ENCODE results near the gene NDUFC2.
"Not testable (repeated sequence)": the region's sequence is repeated elsewhere in the genome, so short reads cannot be mapped to it uniquely, and the experiment has no call there.

The NDUFC2 gene

GRCh38 chr11:78079232-78080083, at the start of gene NDUFC2:
TSS of gene NDUFC2 (minus strand) at chr11:78079862. CDS start at chr11:78079744, 118 bp downstream.
- peak; percentile 68 for DNase-seq (ENCODE audit: low read depth)

- DNase-seq (ENCODE audit: low read depth), result no peak
Observed at GRCh38 chr11:78127403-78127802, 47.7 kb upstream of the NDUFC2 start.

GRCh38 chr11:78112582-78113275, 33.1 kb upstream of the NDUFC2 start:
- DNase-seq (ENCODE audit: low read depth), result no peak

GRCh38 chr11:78111298-78111697, 31.6 kb upstream of the NDUFC2 start:
- no peak for DNase-seq (ENCODE audit: low read depth)

- DNase-seq (ENCODE audit: low read depth), result no peak
Observed at GRCh38 chr11:78110830-78111229, 31.2 kb upstream of the NDUFC2 start.

GRCh38 chr11:78110351-78110750, 30.7 kb upstream of the NDUFC2 start:
- DNase-seq (ENCODE audit: low read depth), result no peak

- no peak for DNase-seq (ENCODE audit: low read depth)
Observed at GRCh38 chr11:78109081-78110015, 29.7 kb upstream of the NDUFC2 start.

- no peak for DNase-seq (ENCODE audit: low read depth)
Observed at GRCh38 chr11:78100676-78101472, 21.2 kb upstream of the NDUFC2 start.

GRCh38 chr11:78100261-78100660, 20.6 kb upstream of the NDUFC2 start:
- no peak for DNase-seq (ENCODE audit: low read depth)

GRCh38 chr11:78099666-78100065, 20.0 kb upstream of the NDUFC2 start:
- DNase-seq (ENCODE audit: low read depth), result no peak

- no peak for DNase-seq (ENCODE audit: low read depth)
Observed at GRCh38 chr11:78097666-78098385, 18.2 kb upstream of the NDUFC2 start.

GRCh38 chr11:78094250-78094649, 14.6 kb upstream of the NDUFC2 start:
- DNase-seq (ENCODE audit: low read depth), result no peak

GRCh38 chr11:78086521-78087074, 6.9 kb upstream of the NDUFC2 start:
- DNase-seq (ENCODE audit: low read depth), result not testable (repeated sequence)

GRCh38 chr11:78085972-78086371, 6.3 kb upstream of the NDUFC2 start:
- no peak for DNase-seq (ENCODE audit: low read depth)

GRCh38 chr11:78084506-78084905, 4.8 kb upstream of the NDUFC2 start:
- not testable (repeated sequence) for DNase-seq (ENCODE audit: low read depth)

- no peak for DNase-seq (ENCODE audit: low read depth)
Observed at GRCh38 chr11:78083021-78083420, 3.4 kb upstream of the NDUFC2 start.

- DNase-seq (ENCODE audit: low read depth), result no peak
Observed at GRCh38 chr11:78082146-78082545, 2.5 kb upstream of the NDUFC2 start.

- no peak for DNase-seq (ENCODE audit: low read depth)
Observed at GRCh38 chr11:78081583-78081982, 1.9 kb upstream of the NDUFC2 start.

- no peak for DNase-seq (ENCODE audit: low read depth)
Observed at GRCh38 chr11:78080818-78081495, 1.3 kb upstream of the NDUFC2 start.

Data from activated T-cell treated with anti-CD3 and anti-CD28 coated beads for 48 hours (primary cell).